CD4-positive, alpha-beta T cell treated with Interleukin-21 for 1 hour (primary cell): Measurements from ENCODE around the gene TAS2R42.

Source experiments
- DNase-seq: peaks from one replicate; pipeline ENCODE4 v3.0.0-alpha.2; 2020

Gene TAS2R42

GRCh38 chr12:11186837-11187236, at the start of gene TAS2R42:
TSS of gene TAS2R42 (minus strand) at chr12:11186937. CDS start at chr12:11186937, 0 bp downstream.
- no peak for DNase-seq

GRCh38 chr12:11233532-11233931, 46.8 kb upstream of the TAS2R42 start:
- no peak for DNase-seq

GRCh38 chr12:11228296-11228879, 41.7 kb upstream of the TAS2R42 start:
- peak; percentile 39 for DNase-seq

- DNase-seq = no peak
These were observed 40.6 kb upstream of the TAS2R42 start for GRCh38 chr12:11227373-11227772.

GRCh38 chr12:11209113-11209512, 22.4 kb upstream of the TAS2R42 start:
- DNase-seq = no peak

GRCh38 chr12:11204173-11204572, 17.4 kb upstream of the TAS2R42 start:
- no peak for DNase-seq

- no peak for DNase-seq
These were observed 16.1 kb upstream of the TAS2R42 start for GRCh38 chr12:11202811-11203210.

GRCh38 chr12:11183011-11183410, 3.7 kb downstream of the TAS2R42 start:
- no peak for DNase-seq

GRCh38 chr12:11182529-11182928, 4.2 kb downstream of the TAS2R42 start:
- DNase-seq = no peak

- DNase-seq = no peak
These were observed 8.5 kb downstream of the TAS2R42 start for GRCh38 chr12:11178250-11178649.

GRCh38 chr12:11174022-11174421, 12.7 kb downstream of the TAS2R42 start:
- no peak for DNase-seq

- DNase-seq = no peak
These were observed 14.6 kb downstream of the TAS2R42 start for GRCh38 chr12:11171969-11172675.

- peak; percentile 90 for DNase-seq
These were observed 15.4 kb downstream of the TAS2R42 start, which contains the start of gene SMIM10L1 for GRCh38 chr12:11171145-11171968. TSS of gene SMIM10L1 (plus strand) at chr12:11171194. CDS start at chr12:11171357, 163 bp downstream.

- DNase-seq = no peak
These were observed 16.0 kb downstream of the TAS2R42 start for GRCh38 chr12:11170810-11171144.

- no peak for DNase-seq
These were observed 20.4 kb downstream of the TAS2R42 start for GRCh38 chr12:11166300-11166699.

GRCh38 chr12:11164384-11164783, 22.4 kb downstream of the TAS2R42 start:
- DNase-seq = no peak

- peak; percentile 11 for DNase-seq
These were observed 24.2 kb downstream of the TAS2R42 start for GRCh38 chr12:11162502-11162901.

GRCh38 chr12:11158885-11159444, 27.8 kb downstream of the TAS2R42 start:
- no peak for DNase-seq

GRCh38 chr12:11154400-11154925, 32.3 kb downstream of the TAS2R42 start:
- no peak for DNase-seq

GRCh38 chr12:11152725-11153124, 34.0 kb downstream of the TAS2R42 start:
- no peak for DNase-seq

GRCh38 chr12:11150832-11151231, 35.9 kb downstream of the TAS2R42 start:
- DNase-seq = no peak

- DNase-seq = no peak
These were observed 39.3 kb downstream of the TAS2R42 start for GRCh38 chr12:11147420-11147819.

- DNase-seq = no peak
These were observed 42.4 kb downstream of the TAS2R42 start for GRCh38 chr12:11144297-11144696.
